OCI-LY7 (cell line): ENCODE results near the gene ICAM5. TPM values are rescaled to one million over a fixed set of nuclear protein-coding genes. Genes with fewer than 3 reads are reported as not detected.
"Not testable (repeated sequence)": the region's sequence is repeated elsewhere in the genome, so short reads cannot be mapped to it uniquely, and the experiment has no call there.

ENCODE experiments used
- BruUV-seq: library from RNA; stranded (reverse); fragments of 400-500 nt; replicated peaks from 2 replicates; lab custom pipeline; 2021; lab: Mats Ljungman, UMichigan
- CTCF ChIA-PET: fragments of 300-600 bp; sonication (Branson Sonifier 250); formaldehyde crosslinking; loops from one replicate; lab custom pipeline; 2022; ENCODE audit warnings: antibody characterized with exemption; ENCODE audit not compliant: unreplicated experiment; lab: Charles Lee
- POLR2A ChIA-PET: fragments of 300-600 bp; sonication (Branson Sonifier 250); formaldehyde crosslinking; loops from one replicate; lab custom pipeline; 2022; ENCODE audit warnings: antibody characterized with exemption; lab: Charles Lee
- DNase-seq: peaks from one replicate; pipeline ENCODE4 v3.0.0-alpha.2; 2015; ENCODE audit warnings: low spot score
- H2AFZ ChIP-seq: fragments of 200-600 bp; sonication (generic), shearing (Covaris generic); 2 replicates; pipeline ENCODE4 v1.6.1; 2014; ENCODE audit warnings: mild to moderate bottlenecking, antibody characterized with exemption, low read length, moderate library complexity
- H3K27ac ChIP-seq: fragments of 200-600 bp; sonication (generic); 2 replicates; pipeline ENCODE4 v1.5.1; 2014; ENCODE audit warnings: mixed run types, low read depth, mild to moderate bottlenecking, moderate library complexity, low read length, inconsistent platforms; ENCODE audit not compliant: poor library complexity, severe bottlenecking
- H3K36me3 ChIP-seq: fragments of 200-600 bp; sonication (generic); 2 replicates; pipeline ENCODE4 v1.6.1; 2014; ENCODE audit warnings: mild to moderate bottlenecking, antibody characterized with exemption, low read length, moderate library complexity, mixed read lengths; ENCODE audit not compliant: insufficient read depth
- H3K4me1 ChIP-seq: fragments of 200-600 bp; sonication (generic); 2 replicates; pipeline ENCODE4 v1.5.1; 2014; ENCODE audit warnings: mild to moderate bottlenecking, low read length; ENCODE audit not compliant: insufficient read depth, poor library complexity, severe bottlenecking
- H3K4me2 ChIP-seq: fragments of 200-600 bp; sonication (generic); 2 replicates; pipeline ENCODE4 v1.6.1; 2014; ENCODE audit warnings: mild to moderate bottlenecking, low read length
- H3K4me3 ChIP-seq: fragments of 200-600 bp; sonication (generic); 2 replicates; pipeline ENCODE4 v1.5.1; 2014; ENCODE audit warnings: mild to moderate bottlenecking, low read depth, low read length; ENCODE audit not compliant: poor library complexity, severe bottlenecking
- H3K79me2 ChIP-seq: fragments of 200-600 bp; sonication (generic); 2 replicates; pipeline ENCODE4 v1.6.1; 2016; ENCODE audit warnings: low read depth, mild to moderate bottlenecking, low read length, moderate library complexity, mixed read lengths; ENCODE audit not compliant: insufficient read depth
- H3K9me2 ChIP-seq: fragments of 200-600 bp; sonication (generic); 2 replicates; pipeline ENCODE4 v1.6.1; 2016; ENCODE audit warnings: mild to moderate bottlenecking, low read length, mixed read lengths; ENCODE audit not compliant: insufficient read depth
- H3K9me3 ChIP-seq: fragments of 200-600 bp; sonication (generic); 2 replicates; pipeline ENCODE4 v1.6.1; 2014; ENCODE audit warnings: mild to moderate bottlenecking, mixed run types, low read length, mixed read lengths
- H4K20me1 ChIP-seq: fragments of 200-600 bp; sonication (generic); 2 replicates; pipeline ENCODE4 v1.6.1; 2014; ENCODE audit warnings: mild to moderate bottlenecking, antibody characterized with exemption, low read length, moderate library complexity, mixed read lengths; ENCODE audit not compliant: insufficient read depth
- CTCF ChIP-seq: fragments of 200-600 bp; sonication (generic); conservative IDR thresholded peaks from 2 replicates; pipeline ENCODE4 v1.5.1; 2014; ENCODE audit warnings: mild to moderate bottlenecking, antibody characterized with exemption, low read length, moderate library complexity, mixed read lengths
- EZH2phosphoT487 ChIP-seq: fragments of 200-600 bp; sonication (generic); IDR thresholded peaks from 2 replicates; pipeline ENCODE4 v1.6.1; 2018; ENCODE audit warnings: low read depth, borderline replicate concordance, mild to moderate bottlenecking, mixed run types, antibody characterized with exemption, low read length, moderate library complexity, mixed read lengths
- intact Hi-C: fragments of 100-400 bp; cut with micrococcal nuclease; formaldehyde crosslinking; loops from one replicate; pipeline ENCODE4 v1.10.0; 2022; ENCODE audit not compliant: unreplicated experiment
- total RNA-seq, 2 experiments: library from RNA; depleted of rRNA in 1 of 2; stranded (reverse); fragments of >200 nt in 1 of 2; shearing (Covaris generic) in 1 of 2; gene quantifications; 2 replicates each; pipeline ENCODE4 v1.2.3, GENCODE V29; 2014 to 2022

Gene ICAM5
- total RNA-seq, 2 experiments from 2014 or later = 6.4 to 10.8 TPM

GRCh38 chr19:10279737-10280442 lies 9.9 kb upstream of the ICAM5 start:
- BruUV-seq = no TSS peak
- Histone ChIP-seq H3K4me3 (no peak overlapping the region), H3K9me2 (no peaks in the 10 kb centered on the region), H3K79me2 (no peaks in the 10 kb centered on the region), H3K9me3 (no peaks in the 10 kb centered on the region), H4K20me1 (no peaks in the 10 kb centered on the region), H3K4me1 (no peaks in the 10 kb centered on the region), H3K27ac (no peak overlapping the region), H3K4me2 (no peak overlapping the region), H3K36me3 (0 out of 2 replicates have a peak, but pooled peaks cover 12% of the 10 kb centered on the region), H2AFZ (no peak overlapping the region)
- ChIA-PET POLR2A (interaction anchor here (0.7 to 1.3 kb wide), 4 partner anchors 8 to 54 kb away, joined by 3 read pairs; partner anchors contain the start of gene ICAM5), CTCF (no interaction called here)
- DNase-seq = no peak
- TF ChIP-seq EZH2phosphoT487 (no peak), CTCF (no peak)
- intact Hi-C loops = no loop called here

GRCh38 chr19:10282043-10282442 lies 7.7 kb upstream of the ICAM5 start:
- BruUV-seq, H3K4me2 ChIP-seq, H4K20me1 ChIP-seq, CTCF ChIA-PET, H3K4me3 ChIP-seq, DNase-seq, H3K27ac ChIP-seq, intact Hi-C loops, H3K79me2 ChIP-seq, H3K9me3 ChIP-seq, H2AFZ ChIP-seq, H3K9me2 ChIP-seq: not testable (repeated sequence)
- H3K36me3 ChIP-seq = peaks cover 23% of the 10 kb centered on the region; the same call in 1 of the 2 replicates
- H3K4me1 ChIP-seq = peaks cover 18% of the 10 kb centered on the region
- POLR2A ChIA-PET = interaction anchor here (0.6 kb wide), 1 partner anchor 44 kb away, joined by 3 read pairs; no protein-coding TSS in a partner anchor

- ChIA-PET POLR2A (interaction anchor here (0.6 kb wide), 1 partner anchor 54 kb away, joined by 6 read pairs; no protein-coding TSS in a partner anchor), CTCF (no interaction called here)
- Histone ChIP-seq H3K9me3 (no peaks in the 10 kb centered on the region), H3K9me2 (no peaks in the 10 kb centered on the region), H3K4me1 (peaks cover 31% of the 10 kb centered on the region), H3K4me2 (no peak overlapping the region), H3K36me3 (peaks cover 23% of the 10 kb centered on the region; the same call in 1 of the 2 replicates), H4K20me1 (no peaks in the 10 kb centered on the region), H3K79me2 (no peaks in the 10 kb centered on the region), H3K27ac (no peak overlapping the region), H2AFZ (no peak overlapping the region), H3K4me3 (no peak overlapping the region)
- no peak for DNase-seq
- intact Hi-C loops = no loop called here
- TF ChIP-seq EZH2phosphoT487 = no peak
- no peak for TF ChIP-seq CTCF
- BruUV-seq = no TSS peak
Measured at GRCh38 chr19:10283301-10284064, 6.3 kb upstream of the ICAM5 start.
